Ramos (cell line): Measurements from ENCODE around the gene TMEM239.

Source experiments
- in situ Hi-C: fragments of 300-500 bp; cut with MboI; formaldehyde crosslinking; loops from one replicate; pipeline ENCODE4 v1.14.3; 2022; ENCODE audit warnings: low sequenced_read_pairs; ENCODE audit not compliant: unreplicated experiment

The TMEM239 gene

GRCh38 chr20:2840967-2841531 is 24.9 kb downstream of the TMEM239 start:
- in situ Hi-C loops = no loop called here

GRCh38 chr20:2845607-2846006 is 29.4 kb downstream of the TMEM239 start:
- in situ Hi-C loops = no loop called here

- in situ Hi-C loops = no loop called here
Measured at GRCh38 chr20:2846698-2847097, 30.5 kb downstream of the TMEM239 start.

GRCh38 chr20:2847802-2848201 is 31.6 kb downstream of the TMEM239 start:
- in situ Hi-C loops = no loop called here

GRCh38 chr20:2849529-2849928 is 33.4 kb downstream of the TMEM239 start:
- in situ Hi-C loops = no loop called here

- in situ Hi-C loops = no loop called here
Measured at GRCh38 chr20:2851086-2851485, 34.9 kb downstream of the TMEM239 start.

GRCh38 chr20:2858591-2858990 is 42.4 kb downstream of the TMEM239 start:
- in situ Hi-C loops = no loop called here

GRCh38 chr20:2859330-2860121 is 43.4 kb downstream of the TMEM239 start:
- in situ Hi-C loops = no loop called here

- in situ Hi-C loops = no loop called here
Measured at GRCh38 chr20:2864626-2865025, 48.5 kb downstream of the TMEM239 start.

- in situ Hi-C loops = no loop called here
Measured at GRCh38 chr20:2865101-2865500, 48.9 kb downstream of the TMEM239 start.

GRCh38 chr20:2865630-2866029 is 49.5 kb downstream of the TMEM239 start:
- in situ Hi-C loops = no loop called here

- in situ Hi-C loops = no loop called here
Measured at GRCh38 chr20:2866236-2866635, 50.1 kb downstream of the TMEM239 start.

- in situ Hi-C loops = no loop called here
Measured at GRCh38 chr20:2867081-2867864, 51.1 kb downstream of the TMEM239 start.
